Mucosa of descending colon (tissue), 3 donors: ENCODE data around the gene CBX4. TPM values are rescaled to one million over a fixed set of nuclear protein-coding genes. Genes with fewer than 3 reads are reported as not detected.

ENCODE experiments used
- ATAC-seq: fragments of 200-7000 bp; cut with Tn5 transposase; one replicate; pipeline ENCODE4 v1.9.1; 2020; ENCODE audit warnings: mild to moderate bottlenecking, moderate library complexity
- DNase-seq, 3 donors: peaks; one replicate each; pipeline ENCODE4 v3.0.0-alpha.2; 2020
- H3K36me3 ChIP-seq: fragments of 200-600 bp; one replicate; pipeline ENCODE4 v1.8.0; 2021; ENCODE audit warnings: low read depth, mild to moderate bottlenecking
- H3K4me1 ChIP-seq: fragments of 200-600 bp; one replicate; pipeline ENCODE4 v1.8.0; 2021; ENCODE audit warnings: low read depth, mild to moderate bottlenecking
- H3K4me3 ChIP-seq: fragments of 200-600 bp; one replicate; pipeline ENCODE4 v1.8.0; 2021; ENCODE audit warnings: mild to moderate bottlenecking
- H3K9me3 ChIP-seq: fragments of 200-600 bp; one replicate; pipeline ENCODE4 v1.8.0; 2021; ENCODE audit warnings: mild to moderate bottlenecking
- CTCF ChIP-seq: fragments of 200-600 bp; IDR thresholded peaks from one replicate; pipeline ENCODE4 v1.8.0; 2022; ENCODE audit warnings: antibody characterized with exemption, mild to moderate bottlenecking
- intact Hi-C, 2 donors: fragments of 100-400 bp; cut with DNase I in 1 of 2; cut with micrococcal nuclease in 1 of 2; formaldehyde crosslinking; loops; one replicate each; pipeline versions ENCODE4 v1.11.0 to v1.11.1; 2022; cut with DNase I, micrococcal nuclease
- total RNA-seq, 3 donors: library from RNA; stranded (reverse); fragmentation: NEBNext Ultra II Directional in 2 of 3; extraction: Animal tissue kit (Norgen Biotek cat#: 25700) in 2 of 3; gene quantifications; one replicate each; pipeline versions ENCODE4 v1.2.1 to v1.2.4, GENCODE V29; 2021 to 2023
- donor health status: DM: no; HTN: no; CAD: no; lungs with moderate emphysema.
- donor health status: DM: no; HTN: no; CAD: no.
- donor health status: DM: no; HTN: yes; CAD: no.

Gene CBX4
- total RNA-seq, 3 donors from 2014 or later = 10.2 to 14.2 (median 13.2) TPM

GRCh38 chr17:79834565-79835469 is 4.4 kb downstream of the CBX4 start:
- H3K4me1 ChIP-seq = peaks cover 56% of the 10 kb centered on the region
- peak; percentile 67 for TF ChIP-seq CTCF
- DNase-seq = peak in 2 of 3 donors; percentile 47 to 70
- intact Hi-C loops = no loop called here
- H3K4me3 ChIP-seq = no peak overlapping the region
- no peaks in the 10 kb centered on the region for H3K36me3 ChIP-seq
- H3K9me3 ChIP-seq = no peaks in the 10 kb centered on the region
- ATAC-seq = no peak

- H3K36me3 ChIP-seq = no peaks in the 10 kb centered on the region
- intact Hi-C loops = no loop called here
- DNase-seq = peak in 2 of 3 donors; percentile 20 to 49
- no peak overlapping the region for H3K4me3 ChIP-seq
- peaks cover 60% of the 10 kb centered on the region for H3K4me1 ChIP-seq
- no peaks in the 10 kb centered on the region for H3K9me3 ChIP-seq
- no peak for TF ChIP-seq CTCF
- ATAC-seq = no peak
These were observed 5.3 kb downstream of the CBX4 start for GRCh38 chr17:79833744-79834564.

- peaks cover 60% of the 10 kb centered on the region for H3K4me1 ChIP-seq
- no peak overlapping the region for H3K4me3 ChIP-seq
- no peaks in the 10 kb centered on the region for H3K36me3 ChIP-seq
- no peak for TF ChIP-seq CTCF
- intact Hi-C loops = no loop called here
- no peak for ATAC-seq
- DNase-seq = no peak
- H3K9me3 ChIP-seq = no peaks in the 10 kb centered on the region
These were observed 6.2 kb downstream of the CBX4 start for GRCh38 chr17:79833110-79833450.

GRCh38 chr17:79832218-79833109 is 6.8 kb downstream of the CBX4 start:
- intact Hi-C loops = no loop called here
- peaks cover 54% of the 10 kb centered on the region for H3K4me1 ChIP-seq
- ATAC-seq = peak; percentile 5

More at GRCh38 chr17:79832218-79833109, 6.8 kb downstream of the CBX4 start:
- Histone ChIP-seq H3K4me3 (no peak overlapping the region), H3K36me3 (no peaks in the 10 kb centered on the region), H3K9me3 (no peaks in the 10 kb centered on the region)
- TF ChIP-seq CTCF = no peak
- peak; percentile 47 to 66 (median 65) for DNase-seq
